IMR-90 (cell line): ENCODE data around the gene RAB27A. TPM values are rescaled to one million over a fixed set of nuclear protein-coding genes. Genes with fewer than 3 reads are reported as not detected.

Experiments
- ATAC-seq: fragments of 200-7000 bp; cut with Tn5 transposase; 2 replicates; pipeline ENCODE4 v1.9.1; 2020; ENCODE audit warnings: low read depth, mild to moderate bottlenecking, moderate library complexity
- BruUV-seq: library from RNA; stranded (reverse); fragments of 400-500 nt; replicated peaks from 2 replicates; lab custom pipeline; 2021; lab: Mats Ljungman, UMichigan
- CTCF ChIA-PET: fragments of 300-600 bp; formaldehyde crosslinking; extraction: SDS; loops from one replicate; lab custom pipeline; 2021; ENCODE audit warnings: antibody characterized with exemption; lab: Yijun Ruan, JAX
- POLR2A ChIA-PET: fragments of 300-600 bp; sonication (Branson Sonifier 250); formaldehyde crosslinking; loops from one replicate; lab custom pipeline; 2022; ENCODE audit warnings: antibody characterized with exemption; ENCODE audit not compliant: unreplicated experiment; lab: Charles Lee
- DNase-seq: peaks from one replicate; pipeline ENCODE4 v3.0.0; 2013
- H2AFZ ChIP-seq: replicated peaks from 2 replicates; pipeline ENCODE3; 2013; ENCODE audit warnings: low read length, mild to moderate bottlenecking; ENCODE audit not compliant: poor library complexity
- H2AK5ac ChIP-seq: 2 replicates; pipeline ENCODE4 v1.6.1; 2013; ENCODE audit warnings: low read depth, low read length, inconsistent platforms
- H2AK9ac ChIP-seq: replicated peaks from 2 replicates; pipeline ENCODE3; 2013; ENCODE audit warnings: mild to moderate bottlenecking, low read depth, low read length, moderate library complexity; ENCODE audit not compliant: poor library complexity
- H2BK120ac ChIP-seq: 2 replicates; pipeline ENCODE4 v1.6.1; 2013; ENCODE audit warnings: low read depth, low read length, inconsistent platforms
- H2BK15ac ChIP-seq: 3 replicates; pipeline ENCODE4 v1.6.1; 2013; ENCODE audit warnings: low read depth, low read length, inconsistent platforms
- H2BK20ac ChIP-seq: 2 replicates; pipeline ENCODE4 v1.6.1; 2013; ENCODE audit warnings: low read depth, mild to moderate bottlenecking, inconsistent platforms, low read length, moderate library complexity
- H2BK5ac ChIP-seq: 2 replicates; pipeline ENCODE4 v1.6.1; 2013; ENCODE audit warnings: mild to moderate bottlenecking, low read depth, low read length, inconsistent platforms; ENCODE audit not compliant: poor library complexity, severe bottlenecking
- H3K14ac ChIP-seq: replicated peaks from 2 replicates; pipeline ENCODE4 v1.6.1; 2013; ENCODE audit warnings: low read depth, low read length, inconsistent platforms
- H3K18ac ChIP-seq: 2 replicates; pipeline ENCODE4 v1.6.1; 2013; ENCODE audit warnings: low read depth, low read length, control low read depth
- H3K23ac ChIP-seq: 2 replicates; pipeline ENCODE4 v1.6.1; 2013; ENCODE audit warnings: low read depth, low read length, inconsistent platforms
- H3K27ac ChIP-seq: 2 replicates; pipeline ENCODE4 v1.5.1; 2013; ENCODE audit warnings: mild to moderate bottlenecking, control low read depth, low read length; ENCODE audit not compliant: insufficient read depth
- H3K27me3 ChIP-seq: 2 replicates; pipeline ENCODE4 v1.6.1; 2013; ENCODE audit warnings: low read length; ENCODE audit not compliant: control insufficient read depth, insufficient read depth
- H3K36me3 ChIP-seq: 2 replicates; pipeline ENCODE4 v1.6.1; 2013; ENCODE audit warnings: low read length, mixed read lengths; ENCODE audit not compliant: control insufficient read depth, insufficient read depth
- H3K4ac ChIP-seq: 2 replicates; pipeline ENCODE4 v1.6.1; 2013; ENCODE audit warnings: low read depth, low read length, inconsistent platforms
- H3K4me1 ChIP-seq: 2 replicates; pipeline ENCODE4 v1.6.1; 2013; ENCODE audit warnings: low read length, mixed read lengths; ENCODE audit not compliant: control insufficient read depth, insufficient read depth
- H3K4me2 ChIP-seq: 2 replicates; pipeline ENCODE4 v1.6.1; 2013; ENCODE audit warnings: low read depth, mild to moderate bottlenecking, control low read depth, low read length, moderate library complexity
- H3K4me3 ChIP-seq: 2 replicates; pipeline ENCODE4 v1.5.1; 2013; ENCODE audit warnings: low read depth, mild to moderate bottlenecking, control low read depth, low read length, moderate library complexity; ENCODE audit not compliant: insufficient read depth
- H3K56ac ChIP-seq: 2 replicates; pipeline ENCODE4 v1.6.1; 2013; ENCODE audit warnings: low read length, inconsistent platforms; ENCODE audit not compliant: insufficient read depth; ENCODE audit errors: extremely low read depth
- H3K79me1 ChIP-seq, 2 experiments: 2 replicates each; pipeline ENCODE4 v1.6.1; 2013; ENCODE audit warnings: low read length in 2 of 2, inconsistent platforms in 1 of 2, low read depth in 1 of 2
- H3K9ac ChIP-seq: 2 replicates; pipeline ENCODE4 v1.6.1; 2013; ENCODE audit warnings: low read depth, low read length, control low read depth
- H3K9me1 ChIP-seq: 2 replicates; pipeline ENCODE4 v1.6.1; 2013; ENCODE audit warnings: low read length, inconsistent platforms; ENCODE audit not compliant: insufficient read depth
- H3K9me3 ChIP-seq: 2 replicates; pipeline ENCODE4 v1.6.1; 2013; ENCODE audit warnings: low read length; ENCODE audit not compliant: control insufficient read depth, insufficient read depth
- H4K20me1 ChIP-seq: 2 replicates; pipeline ENCODE4 v1.6.1; 2013; ENCODE audit warnings: low read length, inconsistent platforms; ENCODE audit not compliant: insufficient read depth
- H4K5ac ChIP-seq: 2 replicates; pipeline ENCODE4 v1.6.1; 2013; ENCODE audit warnings: mild to moderate bottlenecking, low read depth, low read length, control low read depth
- H4K8ac ChIP-seq, 2 experiments: 2 replicates each; pipeline ENCODE4 v1.6.1; 2013; ENCODE audit warnings: low read depth in 2 of 2, low read length in 2 of 2, control low read depth in 1 of 2, inconsistent platforms in 1 of 2
- H4K91ac ChIP-seq: 2 replicates; pipeline ENCODE4 v1.6.1; 2013; ENCODE audit warnings: low read depth, low read length, inconsistent platforms; ENCODE audit not compliant: insufficient read depth
- BHLHE40 ChIP-seq: fragments of 150-350 bp; IDR thresholded peaks from 2 replicates; pipeline ENCODE4 v1.6.1; 2016; ENCODE audit warnings: mild to moderate bottlenecking, low read depth, low read length
- CEBPB ChIP-seq: IDR thresholded peaks from 2 replicates; pipeline ENCODE4 v1.6.1; 2012; ENCODE audit warnings: low read depth, low read length, improper control_type of control experiment
- CHD1 ChIP-seq: IDR thresholded peaks from 2 replicates; pipeline ENCODE4 v1.6.1; 2012; ENCODE audit warnings: low read depth, low read length, improper control_type of control experiment
- ELK1 ChIP-seq: fragments of 150-350 bp; IDR thresholded peaks from 2 replicates; pipeline ENCODE4 v1.6.1; 2016; ENCODE audit warnings: low read depth, mild to moderate bottlenecking, low read length, moderate library complexity, borderline replicate concordance
- MAFK ChIP-seq: IDR thresholded peaks from 2 replicates; pipeline ENCODE4 v1.6.1; 2012; ENCODE audit warnings: low read depth, low read length, improper control_type of control experiment
- MXI1 ChIP-seq: IDR thresholded peaks from 2 replicates; pipeline ENCODE4 v1.6.1; 2012; ENCODE audit warnings: low read depth, mild to moderate bottlenecking, low read length, moderate library complexity, borderline replicate concordance
- NFE2L2 ChIP-seq: fragments of 150-350 bp; IDR thresholded peaks from 2 replicates; pipeline ENCODE4 v1.6.1; 2016; ENCODE audit warnings: low read depth, mild to moderate bottlenecking, low read length
- POLR2A ChIP-seq: IDR thresholded peaks from 2 replicates; pipeline ENCODE4 v1.6.1; 2012; ENCODE audit warnings: mild to moderate bottlenecking, low read depth, low read length
- RAD21 ChIP-seq: IDR thresholded peaks from 2 replicates; pipeline ENCODE4 v1.6.1; 2012; ENCODE audit warnings: low read length, improper control_type of control experiment
- RFX5 ChIP-seq: IDR thresholded peaks from 2 replicates; pipeline ENCODE4 v1.8.0; 2012; ENCODE audit warnings: low read depth, mild to moderate bottlenecking, low read length, moderate library complexity
- SMC3 ChIP-seq: fragments of 150-350 bp; IDR thresholded peaks from 2 replicates; pipeline ENCODE4 v1.6.1; 2016; ENCODE audit warnings: low read depth, mild to moderate bottlenecking, antibody characterized with exemption, low read length, moderate library complexity
- USF2 ChIP-seq: fragments of 150-350 bp; IDR thresholded peaks from 2 replicates; pipeline ENCODE4 v1.6.1; 2017; ENCODE audit warnings: mild to moderate bottlenecking, antibody characterized with exemption, low read length, low read depth
- WGBS, 2 experiments: methylation state at CpG; one replicate each; pipeline versions ENCODE4 v1.1.5 to v1.1.7; 2013; ENCODE audit warnings: missing lambda C conversion rate in 2 of 2; ENCODE audit not compliant: insufficient read length in 1 of 2; ENCODE audit errors: extremely low coverage in 2 of 2; 5-methylcytosine and 5-hydroxymethylcytosine counted together
- dilution Hi-C: fragments of 300-500 bp; cut with HindIII; formaldehyde crosslinking; loops from one replicate; pipeline ENCODE4 v1.14.3; 2018; ENCODE audit warnings: low sequenced_read_pairs; ENCODE audit not compliant: unreplicated experiment
- in situ Hi-C: fragments of 300-500 bp; cut with MboI; formaldehyde crosslinking; loops from 3 replicates; pipeline ENCODE4 v1.14.3; 2019; ENCODE audit warnings: low sequenced_read_pairs, inconsistent platforms, mixed read lengths
- intact Hi-C: fragments of 100-400 bp; cut with micrococcal nuclease; formaldehyde crosslinking; loops from 2 replicates; pipeline ENCODE4 v1.10.0; 2022
- polyA plus RNA-seq, 3 experiments: library from polyadenylated mRNA; depleted of rRNA; stranded (reverse); fragments of >200 nt; gene quantifications; 2 replicates each; pipeline ENCODE4 v1.2.3, GENCODE V29; 2012; ENCODE audit warnings: low replicate concordance in 1 of 3
- total RNA-seq: library from RNA; depleted of rRNA; stranded (reverse); fragments of >200 nt; gene quantifications from 2 replicates; pipeline ENCODE4 v1.2.3, GENCODE V29; 2012

Gene RAB27A
- total and polyA plus RNA-seq, 2 of the 4 experiments (the other 2 are of a cell fraction) = 4.8 to 13.7 TPM

- Histone ChIP-seq H3K27me3 (no peaks in the 10 kb centered on the region), H2BK120ac (no peak overlapping the region), H3K4me3 (no peak overlapping the region), H3K9ac (no peak overlapping the region), H3K9me1 (peaks cover 6% of the 10 kb centered on the region; the same call in 1 of the 2 replicates), H4K5ac (no peak overlapping the region), H3K18ac (no peak overlapping the region), H4K91ac (no peak overlapping the region), H3K79me1 (no peaks in the 10 kb centered on the region; a peak in 1 of 4 replicates), H2BK15ac (no peak overlapping the region), H2BK20ac (no peak overlapping the region), H3K4me1 (no peaks in the 10 kb centered on the region), H2BK5ac (no peak overlapping the region), H4K20me1 (no peaks in the 10 kb centered on the region), H2AK9ac (no peak overlapping the region), H4K8ac (no peak overlapping the region), H3K4ac (no peak overlapping the region), H3K14ac (no peak overlapping the region), H2AK5ac (no peak overlapping the region), H3K9me3 (no peaks in the 10 kb centered on the region), H2AFZ (no peak overlapping the region), H3K56ac (no peak overlapping the region), H3K27ac (no peak overlapping the region), H3K36me3 (0 out of 2 replicates have a peak, but pooled peaks cover 1% of the 10 kb centered on the region), H3K4me2 (no peak overlapping the region), H3K23ac (no peak overlapping the region)
- no peak for ATAC-seq
- dilution Hi-C loops = no loop called here
- ChIA-PET POLR2A (no interaction called here), CTCF (no interaction called here)
- BruUV-seq = no TSS peak
- DNase-seq = no peak
- intact Hi-C loops = no loop called here
- 100% methylated on average over 1 of the region's 2 CpGs; no CpG with 5 or more reads in 1 of the 2 experiments for WGBS, 2 experiments
- TF ChIP-seq RFX5 (no peak), NFE2L2 (no peak), RAD21 (no peak), CEBPB (no peak), BHLHE40 (no peak), POLR2A (no peak), SMC3 (no peak), USF2 (no peak), MXI1 (no peak), CHD1 (no peak), ELK1 (no peak), MAFK (no peak)
- in situ Hi-C loops = no loop called here
These were observed 55.4 kb downstream of the RAB27A start for GRCh38 chr15:55234104-55234799.
